ENCODE data around the gene DYNLL1. TPM values are rescaled to one million over a fixed set of nuclear protein-coding genes. Genes with fewer than 3 reads are reported as not detected.
A peak's percentile ranks its signal among the peaks of the same experiment; 100 is the strongest.

Gene DYNLL1
- total RNA-seq, 3 donors from 2014 or later, result 155 to 170 (median 167) TPM

DNA sequence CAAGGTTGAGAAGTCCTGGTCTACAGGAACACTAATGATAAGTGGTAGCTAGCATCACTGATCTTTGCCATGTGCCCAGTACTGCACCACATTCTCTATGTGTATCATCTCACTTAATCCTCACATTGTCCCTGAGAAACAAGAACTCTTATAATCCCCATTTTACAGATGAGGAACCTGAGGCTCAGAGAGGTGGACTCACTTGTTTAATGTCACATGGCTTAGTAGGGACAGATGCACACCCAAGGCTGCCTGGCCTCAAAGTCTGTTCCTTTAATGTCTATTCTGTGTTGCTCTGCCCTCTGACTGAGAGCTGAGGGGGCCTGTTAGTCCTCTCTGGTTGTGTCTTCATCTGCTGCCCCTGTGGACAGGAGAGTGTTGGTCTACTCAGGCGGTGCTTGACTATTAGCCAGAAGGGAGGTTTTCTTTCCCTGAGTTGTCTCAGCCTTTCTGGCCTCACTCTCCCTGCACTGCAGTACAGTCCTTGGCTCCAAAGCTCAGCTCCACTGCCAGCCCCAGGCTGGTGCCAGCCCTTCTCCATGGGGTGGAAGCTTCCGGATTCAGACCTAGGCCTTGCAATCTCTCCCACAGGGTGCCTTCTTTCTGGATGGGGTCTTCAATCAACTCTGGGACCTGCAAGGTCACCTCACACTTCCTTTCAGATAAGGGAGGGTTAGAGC lies 4.9 kb upstream of the DYNLL1 start:
- Histone ChIP-seq H3K4me1 (no peaks in the 10 kb centered on the region), H3K27ac (no peak overlapping the region), H3K4me3 (no peak overlapping the region), H3K27me3 (no peaks in the 10 kb centered on the region), H3K9me3 (no peaks in the 10 kb centered on the region), H3K36me3 (no peaks in the 10 kb centered on the region)
- intact Hi-C loops (cut with DNase I; ENCODE audit: low total_unique reads), result no loop called here
- TF ChIP-seq POLR2A (IDR thresholded peaks at IDR 0.05) (no peak), POLR2AphosphoS5 (IDR thresholded peaks at IDR 0.05) (no peak)
- TF ChIP-seq, protein P1, sequence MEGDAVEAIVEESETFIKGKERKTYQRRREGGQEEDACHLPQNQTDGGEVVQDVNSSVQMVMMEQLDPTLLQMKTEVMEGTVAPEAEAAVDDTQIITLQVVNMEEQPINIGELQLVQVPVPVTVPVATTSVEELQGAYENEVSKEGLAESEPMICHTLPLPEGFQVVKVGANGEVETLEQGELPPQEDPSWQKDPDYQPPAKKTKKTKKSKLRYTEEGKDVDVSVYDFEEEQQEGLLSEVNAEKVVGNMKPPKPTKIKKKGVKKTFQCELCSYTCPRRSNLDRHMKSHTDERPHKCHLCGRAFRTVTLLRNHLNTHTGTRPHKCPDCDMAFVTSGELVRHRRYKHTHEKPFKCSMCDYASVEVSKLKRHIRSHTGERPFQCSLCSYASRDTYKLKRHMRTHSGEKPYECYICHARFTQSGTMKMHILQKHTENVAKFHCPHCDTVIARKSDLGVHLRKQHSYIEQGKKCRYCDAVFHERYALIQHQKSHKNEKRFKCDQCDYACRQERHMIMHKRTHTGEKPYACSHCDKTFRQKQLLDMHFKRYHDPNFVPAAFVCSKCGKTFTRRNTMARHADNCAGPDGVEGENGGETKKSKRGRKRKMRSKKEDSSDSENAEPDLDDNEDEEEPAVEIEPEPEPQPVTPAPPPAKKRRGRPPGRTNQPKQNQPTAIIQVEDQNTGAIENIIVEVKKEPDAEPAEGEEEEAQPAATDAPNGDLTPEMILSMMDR (IDR thresholded peaks at IDR 0.05), result no peak
- no peak for DNase-seq (ENCODE audit: low spot score in 2 of 2)

DNA sequence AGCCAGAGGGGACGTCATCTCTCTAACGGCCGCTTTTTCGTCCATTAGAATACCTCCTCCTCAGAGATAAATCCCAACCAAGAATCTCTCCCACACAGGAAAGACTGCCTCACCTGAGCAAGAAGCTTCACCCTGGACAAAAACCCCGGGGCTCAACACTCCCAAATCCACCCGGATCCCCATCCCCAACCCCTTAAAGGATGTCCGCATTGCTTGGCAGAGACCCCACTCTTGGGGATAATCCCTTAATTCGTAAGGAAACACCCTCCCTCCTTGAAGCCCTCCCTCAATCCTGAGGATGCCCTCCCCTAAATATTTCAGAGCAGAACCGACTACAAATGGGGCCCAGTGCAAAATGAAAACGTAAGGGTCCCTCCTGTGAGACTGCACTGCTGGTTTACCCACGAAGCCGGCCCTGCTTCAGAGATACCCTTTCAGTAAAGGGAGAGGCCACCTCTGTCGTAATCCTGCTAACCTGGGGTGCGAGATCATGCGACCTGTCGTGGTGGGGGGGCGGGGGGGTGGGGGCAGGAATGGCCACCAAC lies 655 bp upstream of the DYNLL1 start:
- intact Hi-C loops (cut with DNase I; ENCODE audit: low total_unique reads), result no loop called here
- no peak for DNase-seq (ENCODE audit: low spot score in 2 of 2)

DNA sequence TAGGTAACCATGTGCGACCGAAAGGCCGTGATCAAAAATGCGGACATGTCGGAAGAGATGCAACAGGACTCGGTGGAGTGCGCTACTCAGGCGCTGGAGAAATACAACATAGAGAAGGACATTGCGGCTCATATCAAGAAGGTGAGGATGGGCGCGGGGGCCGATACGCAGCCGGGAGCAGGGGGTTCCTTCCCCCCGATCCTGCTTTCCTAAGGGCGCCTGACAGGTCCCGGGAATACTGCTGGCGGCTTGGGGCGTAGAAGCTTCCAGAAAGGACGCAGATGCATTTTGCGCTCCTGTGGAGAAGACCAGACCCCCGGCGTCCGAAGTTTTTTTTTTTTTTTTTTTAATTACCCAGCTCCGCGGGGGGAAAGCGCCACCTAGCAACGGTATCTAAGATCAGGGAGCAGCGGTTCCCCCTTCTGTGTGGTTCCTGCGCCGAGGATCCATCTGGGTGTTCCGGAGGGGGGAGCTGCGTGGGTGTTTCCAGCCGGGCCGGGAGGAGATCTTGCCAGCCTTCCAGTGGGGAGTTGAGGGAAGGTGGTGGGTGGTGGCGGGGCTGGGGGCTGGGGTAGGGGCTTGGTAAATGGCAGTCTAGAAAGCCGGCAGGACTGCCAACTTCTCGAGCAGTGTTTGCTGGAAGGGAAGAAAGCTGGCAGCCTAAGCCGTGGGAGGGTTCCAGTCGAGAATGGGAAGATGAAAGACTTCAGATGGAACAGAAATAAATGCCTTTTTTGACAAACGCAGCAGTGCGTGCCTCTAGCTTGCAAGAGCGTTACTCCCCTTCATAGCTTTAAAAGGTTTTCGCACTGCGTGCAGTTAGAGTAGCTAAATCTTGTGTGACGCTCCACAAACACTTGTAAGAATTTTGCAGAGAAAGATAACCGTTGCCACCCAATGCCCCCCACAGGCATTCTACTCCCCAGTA lies 764 bp downstream of the DYNLL1 start:
- H3K4me3 ChIP-seq, result peak overlapping the region; percentile 67 to 98 (median 77)
- peaks cover 0 to 3% of the 10 kb centered on the region in 2 donors for H3K4me1 ChIP-seq
- TF ChIP-seq POLR2AphosphoS5 (IDR thresholded peaks at IDR 0.05), result no peak
- TF ChIP-seq POLR2A (IDR thresholded peaks at IDR 0.05), result no peak
- TF ChIP-seq, protein P1 (IDR thresholded peaks at IDR 0.05), result no peak
- intact Hi-C loops (cut with DNase I; ENCODE audit: low total_unique reads), result no loop called here
- H3K27me3 ChIP-seq, result no peaks in the 10 kb centered on the region
- H3K27ac ChIP-seq, result peak overlapping the region; percentile 87 to 92
- no peaks in the 10 kb centered on the region for H3K9me3 ChIP-seq
- peak; percentile 45 to 55 for DNase-seq (ENCODE audit: low spot score in 2 of 2)
- no peaks in the 10 kb centered on the region for H3K36me3 ChIP-seq

More for the DNA sequence above, 655 bp upstream of the DYNLL1 start:
- Histone ChIP-seq H3K4me3 (peak overlapping the region; percentile 67 to 98 (median 77)), H3K27me3 (no peaks in the 10 kb centered on the region), H3K9me3 (no peaks in the 10 kb centered on the region), H3K36me3 (no peaks in the 10 kb centered on the region), H3K27ac (peak overlapping the region; percentile 87 to 92), H3K4me1 (peaks cover 0 to 3% of the 10 kb centered on the region in 2 donors)
- TF ChIP-seq, protein P1 (IDR thresholded peaks at IDR 0.05), result no peak

DNA sequence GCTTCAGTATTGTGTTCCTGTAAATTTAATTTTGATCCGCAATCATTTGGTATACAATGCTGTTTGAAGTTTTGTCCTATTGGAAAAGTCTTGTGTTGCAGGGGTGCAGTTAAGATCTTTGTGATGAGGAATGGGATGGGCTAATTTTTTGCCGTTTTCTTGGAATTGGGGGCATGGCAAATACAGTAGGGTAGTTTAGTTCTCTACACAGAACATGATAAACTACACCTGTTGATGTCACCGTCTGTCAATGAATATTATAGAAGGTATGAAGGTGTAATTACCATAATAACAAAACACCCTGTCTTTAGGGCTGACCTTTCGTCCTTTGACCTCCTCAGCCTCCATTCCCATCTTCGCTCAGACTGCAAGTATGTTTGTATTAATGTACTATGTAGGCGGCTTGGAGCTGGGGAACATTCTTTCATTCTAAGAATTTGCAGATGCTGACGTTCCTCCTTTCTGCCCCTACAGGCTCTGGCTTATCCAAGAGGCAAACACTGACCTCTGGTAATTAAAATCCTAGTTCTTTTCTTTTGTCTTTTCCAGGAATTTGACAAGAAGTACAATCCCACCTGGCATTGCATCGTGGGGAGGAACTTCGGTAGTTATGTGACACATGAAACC lies 1.7 kb downstream of the DYNLL1 start:
- peak overlapping the region; percentile 67 to 98 (median 77) for H3K4me3 ChIP-seq
- peak overlapping the region; percentile 64 to 92 for H3K27ac ChIP-seq
- intact Hi-C loops (cut with DNase I; ENCODE audit: low total_unique reads), result no loop called here
- no peaks in the 10 kb centered on the region for H3K9me3 ChIP-seq
- no peak for TF ChIP-seq POLR2AphosphoS5 (IDR thresholded peaks at IDR 0.05)
- no peak for TF ChIP-seq POLR2A (IDR thresholded peaks at IDR 0.05)
- TF ChIP-seq, protein P1 (IDR thresholded peaks at IDR 0.05), result no peak
- H3K4me1 ChIP-seq, result peaks cover 0 to 3% of the 10 kb centered on the region in 2 donors
- DNase-seq (ENCODE audit: low spot score in 2 of 2), result peak in 1 of 2 donors; percentile 25
- no peaks in the 10 kb centered on the region for H3K36me3 ChIP-seq
- H3K27me3 ChIP-seq, result no peaks in the 10 kb centered on the region

All from breast epithelium (tissue), 4 donors.